ENCODE results near the gene MDN1.
"Not testable (repeated sequence)": the region's sequence is repeated elsewhere in the genome, so short reads cannot be mapped to it uniquely, and the experiment has no call there.

The MDN1 gene

DNA sequence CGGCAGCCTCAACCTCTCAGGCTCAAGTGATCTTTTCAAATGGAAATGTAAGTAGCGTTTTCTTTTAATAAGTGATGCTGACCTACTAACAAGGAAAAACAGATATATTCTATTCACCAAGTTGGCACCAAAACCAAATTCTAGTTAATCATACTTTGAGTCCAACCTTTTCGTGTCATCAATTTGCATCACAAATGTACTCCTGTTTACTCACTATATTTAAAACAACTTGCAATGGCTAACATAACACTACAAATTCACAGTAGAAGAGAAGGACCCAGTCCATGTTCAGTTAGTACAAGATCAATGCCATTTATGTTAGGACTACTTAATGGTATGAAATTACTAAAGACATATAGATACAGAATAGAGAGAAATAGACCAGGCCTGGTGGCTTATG is 50.0 kb downstream of the MDN1 start:
- DNase-seq (ENCODE audit: low spot score) = no peak

GRCh38 chr6:89768324-89768723 is 51.3 kb downstream of the MDN1 start:
- no peak for DNase-seq (ENCODE audit: low spot score)

DNA sequence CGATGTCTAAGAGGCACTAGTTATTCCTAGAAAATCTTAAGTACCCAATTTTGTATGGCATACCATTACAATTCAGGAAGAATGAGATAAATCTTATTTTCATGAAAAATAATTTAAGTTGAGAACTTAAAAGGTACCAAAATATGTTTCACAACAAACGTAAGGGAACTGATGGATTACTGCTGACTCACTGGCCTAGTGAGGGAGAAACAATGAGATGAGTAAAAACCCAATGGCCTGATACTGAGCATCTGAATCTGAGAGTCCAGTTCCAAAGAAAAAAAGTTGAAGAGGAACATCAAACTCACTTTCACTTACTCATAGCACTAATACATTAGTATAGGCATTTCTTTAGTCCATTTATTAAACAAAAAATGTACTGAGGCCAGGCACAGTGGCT is 56.0 kb downstream of the MDN1 start:
- DNase-seq (ENCODE audit: low spot score) = no peak

- DNase-seq (ENCODE audit: low spot score) = no peak
Observed at GRCh38 chr6:89758830-89759229, 60.8 kb downstream of the MDN1 start.

DNA sequence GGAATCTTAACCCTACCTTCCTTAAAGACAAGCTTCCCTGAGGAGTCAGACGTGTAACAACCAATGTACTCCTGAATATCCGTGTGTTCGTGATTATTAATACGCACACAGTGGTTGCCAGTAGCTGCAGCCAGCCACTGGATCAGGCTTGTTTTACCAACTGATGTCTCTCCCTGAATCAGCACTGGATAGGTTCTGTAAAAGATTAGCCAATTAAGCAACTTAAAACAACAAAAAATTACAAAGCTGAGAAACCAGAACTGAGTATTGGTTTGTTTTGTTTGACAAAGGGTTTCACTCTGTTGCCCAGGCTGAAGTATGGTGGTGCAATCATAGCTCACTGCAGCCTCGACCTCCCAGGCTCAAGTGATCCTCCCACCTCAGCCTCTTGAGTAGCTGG is 69.3 kb downstream of the MDN1 start:
- DNase-seq (ENCODE audit: low spot score) = no peak

DNA sequence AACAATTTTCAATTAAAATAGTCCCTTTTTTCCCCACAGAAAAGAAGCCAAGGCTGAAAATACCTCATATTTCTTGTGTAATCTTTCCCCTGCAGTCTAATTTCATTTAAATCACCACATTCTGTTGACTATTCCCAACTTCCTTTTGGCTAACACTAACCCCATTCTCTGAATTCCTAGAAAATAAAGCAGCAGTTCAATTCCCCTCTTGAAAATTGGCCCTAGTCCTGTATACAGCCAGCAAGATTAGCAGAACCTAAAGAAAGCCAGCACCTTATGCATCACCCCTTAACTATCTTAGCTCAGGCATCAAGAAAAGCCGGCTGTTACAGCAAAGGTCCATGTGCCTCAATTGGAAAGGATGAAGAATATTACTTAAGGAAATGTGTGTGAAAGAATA is 69.7 kb downstream of the MDN1 start:
- DNase-seq (ENCODE audit: low spot score) = no peak

- DNase-seq (ENCODE audit: low spot score) = no peak
Observed at GRCh38 chr6:89745716-89746115, 73.9 kb downstream of the MDN1 start.

DNA sequence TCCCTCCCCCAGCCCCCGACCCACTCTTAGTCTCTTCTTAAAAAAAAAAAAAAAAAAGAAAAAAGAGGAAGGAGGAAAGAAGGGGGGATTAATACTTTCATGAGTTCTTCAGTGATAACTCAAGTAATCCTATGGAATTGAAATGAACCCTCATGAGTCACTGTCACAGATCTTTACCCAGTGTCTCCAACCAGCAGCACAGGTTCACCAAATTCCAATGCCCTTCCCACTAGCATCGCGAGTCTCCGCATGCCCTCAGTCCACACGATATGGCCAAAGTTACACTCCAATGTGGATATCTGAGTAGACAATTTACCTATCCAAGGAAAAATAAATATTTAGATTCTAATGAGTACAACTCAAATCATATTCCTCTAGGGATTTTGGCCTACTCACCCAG is 74.5 kb downstream of the MDN1 start:
- no peak for DNase-seq (ENCODE audit: low spot score)

DNA sequence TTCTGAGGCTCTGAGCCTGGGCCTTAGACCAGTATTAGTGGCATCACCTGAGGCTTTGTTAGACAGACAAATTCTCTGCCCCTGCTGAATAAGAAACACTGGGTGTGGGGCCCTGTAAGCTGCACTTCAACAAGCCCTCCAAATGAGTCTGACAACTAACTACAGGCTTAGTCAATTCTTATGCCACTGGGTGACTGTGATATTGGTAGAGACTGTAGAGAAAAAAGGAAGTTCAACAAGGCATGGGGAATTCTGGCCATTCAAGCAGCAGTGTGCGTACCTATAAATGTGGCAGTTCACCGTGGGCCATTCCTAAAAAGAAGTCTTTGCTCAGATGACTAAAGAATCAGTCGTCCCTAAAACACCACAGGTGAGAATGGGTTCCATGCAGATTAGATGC is 82.7 kb downstream of the MDN1 start:
- DNase-seq (ENCODE audit: low spot score) = no peak

GRCh38 chr6:89734526-89734925 is 85.1 kb downstream of the MDN1 start:
- no peak for DNase-seq (ENCODE audit: low spot score)

GRCh38 chr6:89731924-89732567 is 87.5 kb downstream of the MDN1 start:
- no peak for DNase-seq (ENCODE audit: low spot score)

DNA sequence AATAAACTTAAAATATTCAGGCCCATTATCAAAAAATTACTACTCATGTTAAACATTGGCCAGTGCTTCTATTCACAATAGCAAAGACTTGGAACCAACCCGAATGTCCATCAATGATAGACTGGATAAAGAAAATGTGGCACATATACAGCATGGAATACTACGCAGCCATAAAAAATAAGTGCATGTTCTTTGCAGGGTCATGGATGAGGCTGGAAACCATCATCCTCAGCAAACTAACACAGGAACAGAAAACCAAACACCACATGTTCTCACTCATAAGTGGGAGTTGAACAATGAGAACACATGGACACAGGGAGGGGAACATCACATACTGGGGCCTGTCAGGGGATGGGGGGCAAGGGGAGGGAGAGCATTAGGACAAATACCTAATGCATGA is 88.3 kb downstream of the MDN1 start:
- DNase-seq (ENCODE audit: low spot score) = not testable (repeated sequence)

- DNase-seq (ENCODE audit: low spot score) = no peak
Observed at GRCh38 chr6:89729818-89730217, 89.8 kb downstream of the MDN1 start.

- DNase-seq (ENCODE audit: low spot score) = no peak
Observed at GRCh38 chr6:89727501-89727900, 92.1 kb downstream of the MDN1 start.

DNA sequence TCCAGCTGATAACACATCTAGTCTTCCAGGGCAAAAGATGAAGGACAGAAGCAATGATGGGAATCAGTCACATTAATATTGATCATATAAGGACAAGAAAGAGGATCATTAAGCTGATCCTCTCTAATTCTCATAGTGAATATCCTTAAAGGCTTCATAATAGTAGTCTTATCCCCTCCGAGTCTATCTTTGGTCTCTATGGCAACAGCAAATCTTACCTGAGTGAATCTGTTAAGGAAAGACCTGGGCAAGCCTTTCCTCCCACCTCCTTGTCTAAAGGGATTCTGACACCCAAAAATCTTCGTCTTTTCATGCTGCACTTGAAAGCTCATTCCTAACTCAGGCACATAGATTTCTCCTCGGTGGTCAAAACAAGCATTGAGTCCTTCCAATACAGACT is 94.6 kb downstream of the MDN1 start:
- DNase-seq (ENCODE audit: low spot score) = no peak

GRCh38 chr6:89723046-89723445 is 96.5 kb downstream of the MDN1 start:
- DNase-seq (ENCODE audit: low spot score) = no peak

- no peak for DNase-seq (ENCODE audit: low spot score)
Observed at GRCh38 chr6:89716532-89716931, 103.1 kb downstream of the MDN1 start.

DNA sequence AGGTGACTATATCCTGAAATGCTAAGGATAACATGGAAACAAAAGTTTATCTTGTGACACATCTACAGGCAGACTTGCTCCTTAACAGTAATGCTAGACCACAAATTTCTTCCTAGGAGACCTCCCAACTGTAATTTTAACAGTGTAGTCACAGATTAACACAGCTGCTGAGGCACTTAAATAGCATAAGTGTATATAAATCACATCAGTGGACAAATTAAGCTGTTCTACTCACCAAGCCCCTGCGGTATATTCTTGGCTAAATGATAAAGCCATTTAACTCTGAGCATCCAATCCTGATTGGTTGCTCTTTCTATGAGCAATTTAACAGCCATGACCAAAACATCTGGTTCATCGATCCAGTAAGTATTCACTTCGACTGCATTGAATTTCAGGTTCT is 107.8 kb downstream of the MDN1 start:
- no peak for DNase-seq (ENCODE audit: low spot score)

GRCh38 chr6:89708316-89708715 is 111.3 kb downstream of the MDN1 start:
- DNase-seq (ENCODE audit: low spot score) = no peak

DNA sequence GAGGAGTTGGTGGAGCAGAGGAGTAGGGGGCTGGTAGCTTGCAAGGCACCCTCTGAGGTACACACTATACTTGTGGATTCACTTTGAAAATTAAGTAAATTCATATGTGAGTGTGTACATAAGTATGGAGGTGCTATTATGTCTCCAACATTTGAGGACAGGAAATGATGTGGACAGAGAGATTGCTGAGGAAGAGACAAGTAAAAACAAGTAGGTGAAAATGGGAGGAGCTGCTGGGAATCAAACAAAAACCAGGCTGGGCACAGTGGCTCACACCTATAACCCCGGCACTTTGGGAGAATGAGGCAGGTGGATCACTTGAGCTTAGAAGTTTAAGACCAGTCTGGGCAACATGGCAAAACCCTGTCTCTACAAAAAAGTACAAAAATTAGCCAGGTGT is 111.8 kb downstream of the MDN1 start:
- DNase-seq (ENCODE audit: low spot score) = no peak

- no peak for DNase-seq (ENCODE audit: low spot score)
Observed at GRCh38 chr6:89706121-89706520, 113.5 kb downstream of the MDN1 start.

- DNase-seq (ENCODE audit: low spot score) = no peak
Observed at GRCh38 chr6:89703292-89703691, 116.3 kb downstream of the MDN1 start.

- DNase-seq (ENCODE audit: low spot score) = no peak
Observed at GRCh38 chr6:89702349-89702748, 117.2 kb downstream of the MDN1 start.

DNA sequence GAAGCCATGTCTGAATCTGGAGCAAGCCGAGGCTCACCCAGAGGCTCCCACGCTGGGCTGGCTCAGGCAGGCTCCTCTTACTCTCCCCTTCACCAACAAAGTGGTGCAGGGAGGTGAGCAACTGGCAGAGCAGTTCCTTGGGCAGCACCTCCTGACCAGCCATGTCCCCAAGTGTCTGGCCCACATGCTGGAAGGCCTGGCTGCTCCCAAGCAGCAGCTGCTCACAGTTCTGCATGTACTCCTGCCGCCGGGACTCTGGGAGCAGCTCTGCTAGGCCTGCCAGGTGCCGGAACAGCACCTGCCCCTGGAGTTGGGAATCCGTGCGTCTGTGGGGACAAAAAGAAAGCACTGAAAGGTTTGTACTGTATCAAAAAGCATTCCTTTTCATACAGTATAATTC is 123.9 kb downstream of the MDN1 start:
- no peak for DNase-seq (ENCODE audit: low spot score)

GRCh38 chr6:89694428-89694827 is 125.2 kb downstream of the MDN1 start:
- DNase-seq (ENCODE audit: low spot score) = no peak

Measured in AG08396 (cell line).